Right ventricle myocardium superior (tissue), 1 donor: ENCODE results near the gene NME9. TPM values are rescaled to one million over a fixed set of nuclear protein-coding genes. Genes with fewer than 3 reads are reported as not detected.

ENCODE experiments used
- ATAC-seq: fragments of 200-7000 bp; cut with Tn5 transposase; one replicate; pipeline ENCODE4 v1.9.1; 2020; ENCODE audit warnings: mild to moderate bottlenecking; ENCODE audit not compliant: poor library complexity
- DNase-seq: peaks from one replicate; pipeline ENCODE4 v3.0.0-alpha.2; 2020
- intact Hi-C: fragments of 100-400 bp; cut with DNase I; formaldehyde crosslinking; loops from one replicate; pipeline ENCODE4 v1.11.2; 2022
- total RNA-seq: library from RNA; stranded (reverse); fragmentation: NEBNext Ultra II Directional; extraction: Animal tissue kit (Norgen Biotek cat#: 25700); gene quantifications from one replicate; pipeline ENCODE4 v1.2.1, GENCODE V29; 2021
- donor health status: DM: no; HTN: yes; CAD: no; lungs with severe emphysema.

Gene NME9
- total RNA-seq, 1 donor from 2014 or later: not detected

DNA sequence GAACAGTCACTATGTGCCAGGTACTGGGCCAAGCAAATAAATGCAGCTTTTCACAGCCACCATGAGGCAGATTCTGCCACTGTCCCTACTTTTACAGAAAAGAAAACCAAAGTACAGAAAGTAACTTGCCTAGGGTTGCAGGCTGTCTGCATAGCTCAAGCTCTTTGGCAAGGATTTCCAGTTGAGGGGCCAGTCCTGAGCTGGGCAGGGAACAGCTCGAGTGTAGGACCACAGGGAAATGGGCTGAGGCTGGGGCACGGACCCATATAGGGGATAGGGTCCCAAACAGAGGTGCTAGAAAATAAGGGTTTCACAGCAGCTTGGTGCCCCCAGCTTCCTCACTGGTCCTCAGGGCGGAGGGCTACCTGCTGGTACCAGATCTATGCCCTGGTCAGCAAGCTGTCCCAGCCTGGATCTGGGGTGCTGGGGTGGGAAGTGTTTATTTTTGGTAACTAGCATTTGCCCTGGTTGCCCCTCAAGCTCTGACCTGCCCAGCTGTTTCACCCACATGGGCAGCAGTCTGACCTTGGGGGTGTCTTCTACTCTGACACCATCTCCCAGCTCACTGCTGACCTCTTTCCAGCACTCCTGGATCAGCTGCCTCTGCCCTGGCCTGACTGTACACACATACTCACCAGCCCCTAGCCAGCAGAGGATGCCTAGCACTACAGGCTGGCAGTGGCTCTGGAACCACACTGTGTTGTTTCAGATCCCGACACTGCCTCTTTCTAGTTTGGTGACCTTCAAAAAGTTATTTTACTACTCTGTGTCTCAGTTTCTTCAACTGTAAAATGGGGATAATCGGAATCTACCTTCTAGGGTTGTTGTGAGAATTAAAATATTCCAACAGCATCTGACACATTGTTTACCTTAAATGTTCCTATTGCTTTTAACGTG is 35.0 kb upstream of the NME9 start:
- DNase-seq (peak; percentile 57), ATAC-seq (peak; percentile 40)
- intact Hi-C loops: no loop called here

DNA sequence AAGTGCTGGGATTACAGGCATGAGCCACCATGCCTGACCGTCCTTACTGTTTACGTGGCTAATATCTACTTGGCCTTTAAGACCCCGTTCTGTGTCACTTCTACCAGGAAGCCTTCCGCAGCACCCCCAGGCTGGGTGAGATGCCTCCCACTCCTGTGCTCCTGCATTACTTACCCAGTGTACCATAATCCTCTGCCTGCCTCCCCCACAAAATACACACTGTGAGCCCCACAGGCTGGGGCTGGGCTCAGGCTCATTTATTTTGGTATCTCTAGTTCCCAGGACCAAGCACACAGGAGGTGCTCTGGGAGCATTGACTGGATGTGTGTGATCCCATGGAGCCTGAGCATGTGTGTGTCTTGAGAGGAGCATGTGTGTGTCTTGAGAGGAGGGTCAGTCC is 33.7 kb upstream of the NME9 start:
- DNase-seq: no peak
- intact Hi-C loops: no loop called here
- no peak for ATAC-seq

DNA sequence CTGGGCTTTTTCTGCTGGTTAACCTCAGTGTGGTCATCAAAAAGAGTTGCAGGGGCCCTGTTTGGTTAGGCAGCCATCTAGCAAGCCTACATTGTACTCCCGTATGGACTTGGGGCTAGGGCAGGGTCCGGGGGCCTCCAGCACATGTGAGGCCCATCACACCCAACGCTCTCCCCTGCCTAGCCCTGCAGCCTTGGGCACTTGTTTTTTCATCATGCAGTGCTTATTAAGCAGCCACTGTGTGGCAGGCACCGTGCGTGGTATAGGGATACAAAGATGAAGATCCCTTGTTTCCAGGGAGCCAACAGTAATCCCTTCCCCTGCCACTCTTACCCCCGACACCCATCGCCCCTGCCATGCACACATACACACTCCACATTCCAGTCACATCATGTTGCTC is 32.9 kb upstream of the NME9 start:
- intact Hi-C loops: no loop called here
- DNase-seq (no peak), ATAC-seq (no peak)

DNA sequence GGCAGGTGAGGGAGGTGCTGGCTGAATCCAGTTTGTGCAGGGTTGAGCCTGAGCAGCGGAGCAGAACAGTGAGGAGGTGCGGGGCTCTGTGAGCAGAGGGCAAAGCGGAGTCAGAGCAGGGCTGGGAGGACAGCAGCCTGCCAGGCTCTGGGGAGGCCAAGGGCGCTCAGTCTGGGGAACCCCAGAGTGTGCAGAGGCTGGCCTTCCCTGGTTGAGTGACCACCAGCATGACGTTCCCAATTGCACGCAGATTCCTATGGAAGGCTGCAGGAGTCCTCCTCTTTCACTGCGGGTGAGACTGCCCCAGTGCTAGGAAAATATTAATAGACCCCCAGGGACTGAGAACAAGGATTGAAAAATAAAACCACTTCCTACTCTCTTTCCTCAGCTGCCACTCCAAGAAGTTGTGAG is 31.9 kb upstream of the NME9 start:
- DNase-seq (no peak), ATAC-seq (no peak)
- intact Hi-C loops: no loop called here

DNA sequence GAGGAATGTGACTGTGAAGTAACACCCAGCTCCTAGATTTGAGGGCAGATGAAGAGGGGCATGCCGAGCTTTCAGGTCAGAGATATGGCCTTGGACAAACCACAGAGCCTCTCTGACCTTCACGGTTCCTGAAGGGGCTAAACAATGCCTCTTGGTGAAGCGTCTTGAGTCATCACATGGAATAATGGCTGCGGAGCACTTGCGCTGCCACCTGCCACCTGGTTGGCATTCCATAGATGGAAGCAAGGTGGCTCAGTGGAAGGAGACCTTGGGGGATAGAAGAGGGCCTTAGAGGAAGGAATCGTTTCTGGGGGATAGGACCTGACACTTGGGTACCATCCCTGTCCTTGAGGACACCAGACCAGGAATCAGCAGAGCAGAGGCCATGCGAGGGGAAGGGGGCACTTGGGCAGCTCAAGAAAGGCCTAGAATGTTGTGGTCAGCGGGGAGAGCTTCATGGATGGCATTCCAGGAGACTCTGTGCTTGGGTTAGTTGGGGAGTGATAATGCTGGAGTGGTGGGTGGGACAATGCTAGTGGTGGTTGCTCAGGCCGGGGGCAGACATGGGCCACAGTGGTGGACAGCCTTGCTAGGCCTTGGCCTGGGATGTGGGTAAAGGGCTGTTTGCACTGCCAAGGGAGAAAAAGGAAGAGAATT is 31.3 kb upstream of the NME9 start:
- ATAC-seq: no peak
- no peak for DNase-seq
- intact Hi-C loops: no loop called here

DNA sequence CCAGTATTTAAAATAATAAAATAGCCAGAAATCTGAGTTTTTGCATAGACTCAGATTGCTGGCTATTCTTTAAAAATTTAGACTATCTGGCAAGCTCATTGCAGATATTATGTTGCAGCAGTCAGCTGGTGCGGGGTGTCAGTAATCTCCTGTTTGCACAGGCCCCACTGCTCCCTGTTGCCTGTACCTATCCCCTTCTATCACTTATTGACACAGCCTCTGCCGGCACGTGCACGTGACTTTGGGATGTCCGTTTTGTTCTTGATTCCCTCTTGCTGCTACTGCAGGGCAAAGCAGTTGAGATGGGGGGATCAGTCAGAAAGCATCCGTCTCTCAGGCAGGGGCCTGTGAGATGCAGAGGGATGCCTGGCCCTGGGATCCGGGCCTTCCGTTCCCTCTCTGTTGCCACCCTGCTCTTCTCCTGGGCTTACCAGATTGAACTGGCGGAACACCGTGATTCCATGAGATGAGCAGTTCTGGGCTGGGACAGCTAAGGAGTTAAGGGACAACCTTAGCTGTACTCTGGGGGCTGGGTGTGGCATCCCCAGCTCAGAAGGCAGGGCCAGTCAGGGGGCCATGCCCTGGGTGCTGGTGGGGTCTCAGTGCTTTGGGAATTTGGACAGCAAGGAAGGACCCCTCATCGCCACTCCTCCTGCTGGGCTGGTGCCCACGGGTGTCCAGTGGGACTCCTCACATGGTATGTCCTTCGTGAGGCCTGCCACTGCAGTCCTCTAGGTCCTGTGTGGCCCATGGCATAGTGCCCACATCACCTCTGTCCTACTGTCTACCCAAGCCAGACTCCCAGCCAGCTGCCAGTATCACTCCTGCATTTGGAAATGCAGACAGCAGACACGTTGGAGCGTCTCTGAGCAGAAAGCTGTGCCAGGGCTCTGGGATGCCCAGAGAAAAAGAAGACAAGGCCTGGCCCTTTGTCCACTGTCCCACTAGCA is 30.5 kb upstream of the NME9 start:
- DNase-seq (peak; percentile 83), ATAC-seq (peak; percentile 77)
- intact Hi-C loops: no loop called here

DNA sequence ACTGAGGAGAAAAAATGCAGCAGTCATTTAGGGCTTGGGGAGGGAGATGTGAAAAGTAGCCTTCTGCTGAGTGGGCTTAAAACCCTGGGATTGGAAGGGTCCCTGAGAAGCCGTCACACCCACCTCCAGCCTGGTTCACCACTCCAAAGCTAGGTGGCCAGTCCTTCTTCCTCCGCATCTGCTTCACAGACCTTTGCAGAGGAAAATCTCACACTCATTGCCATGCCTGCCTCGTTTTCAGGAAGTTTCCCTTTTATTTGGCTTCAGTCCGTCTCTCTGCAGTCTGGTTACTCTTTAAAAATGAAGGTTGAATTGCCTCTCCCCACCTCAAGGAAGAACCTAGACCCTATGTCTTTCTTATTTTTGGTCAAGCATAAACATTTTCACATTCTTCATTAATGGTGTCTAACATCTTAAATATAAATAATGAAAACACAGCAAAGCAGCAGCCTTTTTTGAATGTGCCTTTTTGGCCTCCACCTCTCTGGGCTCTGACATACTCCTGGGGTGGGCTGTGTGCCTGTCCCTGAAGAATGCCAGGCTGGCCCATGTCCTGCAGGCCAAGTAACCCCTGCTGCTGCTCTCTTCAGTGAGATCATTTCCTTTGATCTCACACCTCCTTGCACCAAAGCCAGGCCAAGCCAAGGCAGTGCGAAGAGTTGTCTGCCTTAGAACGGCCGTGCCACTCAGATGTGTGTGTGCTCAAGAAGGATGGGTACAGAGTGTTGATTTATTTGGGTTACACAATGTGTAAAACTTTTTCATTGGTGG is 29.7 kb upstream of the NME9 start:
- intact Hi-C loops: no loop called here
- ATAC-seq (no peak), DNase-seq (no peak)

DNA sequence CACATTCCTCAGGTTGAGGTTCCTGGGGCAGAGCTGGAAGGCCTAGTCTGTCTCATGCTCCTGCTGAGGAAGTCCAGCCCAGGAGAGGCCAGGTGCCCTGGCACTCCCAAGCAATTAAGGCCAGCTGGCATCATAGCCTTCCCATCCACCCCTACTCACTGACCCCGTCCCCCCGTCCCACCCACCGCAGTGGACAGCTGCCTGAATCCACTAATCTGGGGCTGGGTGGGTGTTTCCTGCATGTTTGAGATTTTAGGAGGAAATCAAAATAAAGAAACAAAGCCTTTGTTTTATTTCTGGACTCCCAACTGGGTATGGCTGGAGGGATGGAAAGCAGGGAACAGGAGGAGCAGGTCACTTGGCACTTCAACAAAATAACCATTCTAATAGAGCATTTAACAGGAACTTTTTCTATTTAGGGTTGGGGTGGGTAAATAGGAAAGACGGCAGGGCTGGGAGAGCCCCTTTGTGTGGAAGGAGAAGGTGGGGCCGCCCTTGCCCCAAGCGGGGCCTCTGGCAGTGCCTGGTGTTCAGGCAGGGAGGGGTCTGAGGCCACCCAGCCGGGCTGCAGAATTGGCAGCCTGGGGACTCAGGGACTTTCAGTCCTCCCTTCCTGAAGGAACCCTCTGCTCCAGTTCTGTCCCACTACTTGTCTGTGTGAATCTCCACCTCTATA is 27.2 kb upstream of the NME9 start:
- ATAC-seq: no peak
- no peak for DNase-seq
- intact Hi-C loops: no loop called here

DNA sequence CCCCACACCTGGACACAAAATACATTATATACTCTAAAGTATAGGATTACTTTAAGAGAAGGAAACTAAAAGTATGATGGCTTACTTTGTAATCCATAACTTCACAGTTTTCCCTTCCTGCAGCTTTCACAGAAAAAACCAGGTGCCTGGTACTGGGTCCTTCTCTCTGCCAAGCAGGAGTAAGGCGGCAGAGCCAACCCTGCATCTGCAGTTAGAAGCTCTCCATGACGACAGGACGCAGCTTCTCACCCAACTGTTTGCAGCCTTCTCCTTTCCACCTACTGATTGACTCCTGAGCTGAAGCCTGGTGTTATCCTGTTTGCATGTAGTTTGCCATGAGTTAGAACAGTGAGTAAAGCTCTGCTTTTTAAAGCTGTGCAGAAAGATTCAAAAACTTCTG is 25.4 kb upstream of the NME9 start:
- intact Hi-C loops: no loop called here
- ATAC-seq: no peak
- no peak for DNase-seq

DNA sequence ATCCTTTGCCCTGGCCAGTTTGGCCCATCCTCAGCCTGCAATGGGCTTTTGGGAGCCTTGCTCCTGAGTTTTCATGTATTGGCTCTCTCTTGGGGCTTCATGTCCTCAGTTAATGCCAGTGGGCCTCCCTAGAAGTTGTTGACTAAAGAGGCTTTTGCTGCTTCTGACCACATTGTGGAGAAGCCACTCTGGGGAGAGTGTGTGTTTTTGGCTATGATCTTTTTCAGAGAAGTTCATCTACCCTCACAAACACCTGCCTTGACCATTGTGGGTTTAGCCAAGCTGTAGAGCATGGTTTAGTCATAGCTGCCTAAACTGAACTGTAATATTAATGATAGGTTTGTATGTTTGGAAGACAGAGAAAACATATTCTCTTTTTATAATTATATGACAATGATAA is 24.7 kb upstream of the NME9 start:
- DNase-seq: no peak
- ATAC-seq: no peak
- intact Hi-C loops: loop anchor here (5.0 kb wide), 1 partner anchor 43 kb away; no protein-coding TSS in a partner anchor

DNA sequence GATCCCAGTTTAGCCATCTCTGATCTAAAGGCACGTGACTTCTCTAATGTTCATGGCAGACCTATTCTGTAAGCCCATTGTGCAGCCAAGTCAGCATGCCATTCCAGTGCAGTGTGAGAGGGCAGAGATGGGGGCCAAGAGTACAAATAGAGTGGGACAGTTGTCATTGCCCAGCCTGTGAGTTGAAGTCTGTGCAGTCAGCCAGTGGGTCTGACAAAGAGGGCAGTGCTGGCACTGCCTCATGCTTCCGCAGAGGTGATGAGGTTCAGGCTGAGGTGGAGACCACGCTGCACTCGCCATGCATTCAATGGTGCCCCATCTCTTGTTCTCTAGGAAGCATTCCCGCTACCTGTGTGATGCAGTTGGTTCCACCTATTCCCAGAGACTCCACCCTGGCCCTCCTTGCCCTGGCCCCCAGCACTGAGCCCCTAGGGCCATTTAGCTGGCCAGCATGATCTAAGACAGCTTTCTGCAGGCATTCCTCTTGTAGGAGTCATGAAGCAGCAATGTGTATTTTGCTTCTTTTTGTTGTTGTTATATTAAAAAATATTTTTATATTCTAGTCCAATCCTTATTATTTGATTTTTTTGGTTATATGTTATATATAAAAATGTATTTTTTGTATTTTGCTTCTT is 22.4 kb upstream of the NME9 start:
- ATAC-seq (peak; percentile 45), DNase-seq (no peak)
- intact Hi-C loops: loop anchor here (5.0 kb wide), 1 partner anchor 45 kb away; no protein-coding TSS in a partner anchor

DNA sequence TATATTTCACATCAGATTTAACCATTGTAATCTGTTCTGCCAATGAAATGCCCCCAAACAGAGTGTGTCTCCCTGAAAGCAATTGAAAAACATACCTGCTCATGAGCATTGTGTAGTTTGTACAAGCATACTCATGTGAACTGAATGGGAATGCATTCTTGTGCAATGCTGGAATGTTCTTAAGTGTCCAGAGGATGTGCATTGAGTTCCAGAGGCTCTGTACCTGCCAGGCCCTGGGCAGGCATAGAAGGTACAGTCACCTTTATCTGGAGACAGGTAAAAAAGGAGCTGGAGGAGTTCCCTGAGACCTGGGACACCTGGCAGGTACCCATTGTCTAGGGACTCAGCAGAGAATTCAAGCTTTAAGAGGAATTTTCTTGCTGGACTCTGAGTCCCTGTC is 21.5 kb upstream of the NME9 start:
- intact Hi-C loops: loop anchor here (5.0 kb wide), 1 partner anchor 46 kb away; no protein-coding TSS in a partner anchor

DNA sequence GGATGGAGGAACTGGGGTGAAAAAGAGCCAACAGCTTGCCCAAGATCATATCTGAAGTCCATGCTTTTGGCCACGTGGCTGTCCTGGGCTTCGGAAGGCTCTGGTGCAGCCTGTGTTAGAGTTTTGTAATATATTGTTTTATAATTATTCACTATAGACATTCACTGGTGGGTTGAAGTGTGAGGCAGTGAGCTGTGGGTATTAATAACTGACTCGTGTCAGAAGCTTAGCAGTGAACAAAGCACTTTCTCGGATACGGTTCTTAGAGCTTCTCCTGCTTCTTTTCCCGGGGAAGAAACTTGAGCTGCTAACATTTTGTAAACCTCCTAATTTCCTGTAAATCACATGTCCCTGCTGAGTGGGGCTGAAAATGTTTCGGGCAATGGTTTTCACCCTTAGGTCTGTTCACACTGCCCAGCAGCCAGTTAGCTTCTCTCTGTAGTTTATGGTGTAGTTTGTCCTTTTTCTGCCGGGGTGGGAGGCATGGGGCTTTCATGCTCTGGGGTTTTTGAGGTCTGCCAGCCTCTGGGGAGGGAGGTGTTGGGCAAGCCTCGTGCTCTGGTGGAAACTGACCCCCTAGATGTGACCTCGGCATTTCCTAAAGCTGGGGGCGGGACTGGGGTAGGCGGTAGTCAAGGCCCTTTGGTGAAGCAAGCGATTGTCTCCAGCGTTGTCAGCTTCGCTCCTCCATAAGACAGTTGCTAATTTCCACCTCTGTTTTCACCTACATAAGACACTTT is 20.4 kb upstream of the NME9 start:
- intact Hi-C loops: loop anchor here (5.0 kb wide), 1 partner anchor 47 kb away; no protein-coding TSS in a partner anchor
- ATAC-seq (no peak), DNase-seq (no peak)

More for the DNA sequence above, 21.5 kb upstream of the NME9 start:
- DNase-seq: no peak
- no peak for ATAC-seq

DNA sequence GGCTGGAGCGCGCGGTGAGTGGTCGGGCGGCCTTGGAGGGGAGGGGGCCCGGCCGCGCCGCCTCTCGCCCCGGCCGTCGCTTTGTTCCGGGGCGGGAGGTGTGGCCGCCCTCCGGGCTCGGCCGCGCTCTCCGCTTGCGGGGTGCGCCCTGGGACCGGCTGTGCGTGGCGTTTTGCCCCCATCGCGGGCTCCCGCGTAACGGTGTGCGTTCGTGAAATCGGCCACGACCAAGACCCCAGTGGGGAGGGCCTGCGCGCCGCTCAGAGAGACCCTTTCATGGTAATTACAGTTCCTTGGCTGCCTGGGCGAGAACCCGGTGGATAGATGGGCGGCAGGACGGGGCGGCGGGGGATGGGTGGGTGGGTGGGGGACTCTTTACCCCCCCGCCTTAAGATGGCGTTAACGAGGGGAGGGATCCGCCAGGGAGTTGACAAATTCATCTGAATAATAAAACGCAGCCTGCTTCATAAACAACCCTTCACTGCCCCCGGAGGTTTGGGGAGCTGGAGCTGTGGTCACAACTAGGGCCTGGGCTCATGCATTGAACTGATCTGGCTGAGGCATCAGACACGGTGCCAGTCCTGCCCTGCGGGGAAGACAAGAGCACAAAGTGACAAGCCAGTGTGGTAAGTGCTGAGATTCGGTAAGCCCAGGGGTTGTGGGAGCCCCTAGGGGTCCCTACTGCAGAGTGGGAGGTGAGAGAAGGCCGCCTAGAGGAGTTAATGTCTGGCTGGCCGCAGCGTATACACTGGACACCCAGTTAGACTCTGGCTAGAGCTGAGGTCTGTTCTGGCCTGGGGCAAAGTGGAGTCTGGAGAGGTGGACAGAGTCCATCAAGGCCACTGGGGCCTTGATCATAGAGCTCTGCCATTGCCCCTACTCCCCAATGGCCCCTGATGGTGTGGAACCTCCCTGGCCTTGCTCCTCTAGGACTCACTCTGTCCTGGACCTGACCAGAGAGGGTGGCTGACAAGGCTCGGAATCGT is 19.4 kb upstream of the NME9 start:
- intact Hi-C loops: no loop called here
- no peak for DNase-seq
- peak; percentile 4 for ATAC-seq

DNA sequence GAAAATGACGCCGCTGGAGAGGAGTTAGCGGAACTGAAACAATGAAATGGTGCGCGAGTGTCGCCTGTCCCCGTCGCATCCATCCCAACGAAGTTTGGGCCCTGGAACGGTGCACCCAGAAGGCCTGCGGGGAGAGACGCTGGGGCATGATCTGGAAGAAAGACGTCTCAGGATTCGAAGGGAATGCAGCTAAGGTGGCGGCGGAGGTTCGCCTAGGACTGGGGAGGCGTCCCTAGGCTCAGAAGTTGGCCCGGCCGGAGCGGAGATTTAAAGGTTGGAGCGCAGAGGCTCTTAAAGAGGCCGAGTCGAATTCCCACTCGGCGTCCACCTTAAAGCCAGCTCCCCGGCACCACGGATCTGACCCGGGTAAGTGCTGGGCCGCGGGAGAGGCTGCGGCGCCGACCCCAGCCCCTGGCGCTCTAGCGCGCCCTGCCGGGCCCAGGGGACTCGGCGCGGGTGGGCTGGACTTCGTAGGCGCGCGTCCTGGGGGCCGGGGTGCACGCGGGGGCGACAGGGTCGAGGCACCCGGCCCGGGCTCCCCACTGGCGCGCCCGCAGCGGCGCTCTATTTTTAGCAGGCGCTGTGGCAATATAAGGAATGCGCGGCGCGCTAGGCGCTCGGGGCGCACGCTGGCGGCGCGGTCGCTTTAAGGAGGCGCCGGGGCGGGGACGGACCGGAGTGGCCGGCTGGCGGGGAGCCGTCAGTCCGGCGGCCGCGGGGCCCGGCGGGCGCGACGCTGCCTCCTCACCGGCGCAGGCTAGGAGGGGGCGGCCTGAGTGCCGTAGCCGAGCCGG is 18.5 kb upstream of the NME9 start, which contains the start of gene MRAS:
Gene MRAS, plus strand, starts transcription at position 620 of the 794 bp plus-strand sequence. CDS start 24,305 bp downstream, outside the sequence.
- peak; percentile 91 for DNase-seq
- peak; percentile 87 for ATAC-seq
- intact Hi-C loops: no loop called here
